Panc1 (cell line): ENCODE results near the gene CHID1. TPM values are rescaled to one million over a fixed set of nuclear protein-coding genes. Genes with fewer than 3 reads are reported as not detected.

Experiments used
- ATAC-seq: fragments of 200-7000 bp; cut with Tn5 transposase; 2 replicates; pipeline ENCODE4 v1.9.1; 2020; ENCODE audit warnings: mild to moderate bottlenecking, moderate library complexity
- BruUV-seq: library from RNA; stranded (reverse); fragments of 400-500 nt; replicated peaks from 2 replicates; lab custom pipeline; 2021; lab: Mats Ljungman, UMichigan
- CTCF ChIA-PET: fragments of 300-600 bp; sonication (Branson Sonifier 250); formaldehyde crosslinking; loops from one replicate; lab custom pipeline; 2022; ENCODE audit warnings: antibody characterized with exemption; lab: Charles Lee
- POLR2A ChIA-PET: fragments of 300-600 bp; sonication (Branson Sonifier 250); formaldehyde crosslinking; loops from one replicate; lab custom pipeline; 2022; ENCODE audit warnings: antibody characterized with exemption; lab: Charles Lee
- DNase-seq: peaks from one replicate; pipeline ENCODE4 v3.0.0-alpha.2; 2010; ENCODE audit warnings: low read depth, low spot score
- H3K27ac ChIP-seq: 2 replicates; pipeline ENCODE4 v1.5.1; 2011; ENCODE audit warnings: mild to moderate bottlenecking, low read length, inconsistent platforms
- H3K27me3 ChIP-seq: fragments of 200-500 bp; sonication (Bioruptor generic); 2 replicates; pipeline ENCODE4 v1.6.0; 2014; ENCODE audit warnings: low read length, inconsistent platforms; ENCODE audit not compliant: control insufficient read depth, insufficient read depth
- H3K36me3 ChIP-seq: fragments of 200-500 bp; sonication (Bioruptor generic); 2 replicates; pipeline ENCODE4 v1.5.1; 2014; ENCODE audit warnings: inconsistent platforms, mild to moderate bottlenecking, low read length, moderate library complexity; ENCODE audit not compliant: control insufficient read depth, insufficient read depth
- H3K4me1 ChIP-seq: 2 replicates; pipeline ENCODE4 v1.5.1; 2011; ENCODE audit warnings: inconsistent platforms, mild to moderate bottlenecking, low read length, moderate library complexity; ENCODE audit not compliant: control insufficient read depth, insufficient read depth
- H3K4me3 ChIP-seq, 2 experiments: 2 replicates each; pipeline ENCODE4 v1.5.1; 2011 to 2012; ENCODE audit warnings: low read depth in 2 of 2, low read length in 2 of 2, mild to moderate bottlenecking in 2 of 2, inconsistent platforms in 1 of 2, moderate library complexity in 1 of 2
- H3K9me3 ChIP-seq: fragments of 200-500 bp; sonication (Bioruptor generic); 2 replicates; pipeline ENCODE4 v1.5.1; 2014; ENCODE audit warnings: low read depth, mild to moderate bottlenecking, inconsistent platforms, low read length, moderate library complexity; ENCODE audit not compliant: control insufficient read depth, insufficient read depth
- CTCF ChIP-seq: fragments of 450-650 bp; IDR thresholded peaks from 2 replicates; pipeline ENCODE4 v1.5.1; 2017; ENCODE audit warnings: mild to moderate bottlenecking
- POLR2AphosphoS5 ChIP-seq: IDR thresholded peaks from 2 replicates; pipeline ENCODE4 v1.6.1; 2012; ENCODE audit warnings: mild to moderate bottlenecking, low read depth, low read length, moderate library complexity
- SIN3A ChIP-seq: IDR thresholded peaks from 2 replicates; pipeline ENCODE4 v1.6.1; 2012; ENCODE audit warnings: low read depth, mild to moderate bottlenecking, low read length, moderate library complexity, borderline replicate concordance; ENCODE audit not compliant: insufficient read depth
- TCF7L2 ChIP-seq: IDR thresholded peaks from 2 replicates; pipeline ENCODE4 v1.6.1; 2011; ENCODE audit warnings: mild to moderate bottlenecking, low read depth, low read length, inconsistent platforms
- in situ Hi-C: cut with HindIII; loops from 2 replicates; pipeline ENCODE4 v1.10.0; 2016; ENCODE audit warnings: low sequenced_read_pairs, low pct_unique_long_range_greater_than_20kb
- intact Hi-C: fragments of 100-400 bp; cut with micrococcal nuclease; formaldehyde crosslinking; loops from one replicate; pipeline ENCODE4 v1.10.0; 2022; ENCODE audit not compliant: unreplicated experiment
- total RNA-seq: library from RNA; stranded (reverse); gene quantifications from one replicate; pipeline ENCODE4 v1.2.1, GENCODE V29; 2021; ENCODE audit not compliant: unreplicated experiment
- TF ChIP-seq, protein P1 (sequence below), 2 experiments: IDR thresholded peaks; 2 replicates each; pipeline ENCODE4 v1.6.1; 2011 to 2012; ENCODE audit warnings: low read depth in 2 of 2, control low read depth in 1 of 2, low read length in 1 of 2, mild to moderate bottlenecking in 1 of 2, moderate library complexity in 1 of 2; ENCODE audit not compliant: insufficient read depth in 1 of 2

Gene CHID1
- total RNA-seq, 1 experiment from 2014 or later, result 224 TPM

GRCh38 chr11:854601-855329 is 55.8 kb downstream of the CHID1 start:
- ChIA-PET CTCF (no interaction called here), POLR2A (no interaction called here)
- H3K4me1 ChIP-seq, result peaks cover 42% of the 10 kb centered on the region
- no TSS peak for BruUV-seq
- TF ChIP-seq, protein P1, sequence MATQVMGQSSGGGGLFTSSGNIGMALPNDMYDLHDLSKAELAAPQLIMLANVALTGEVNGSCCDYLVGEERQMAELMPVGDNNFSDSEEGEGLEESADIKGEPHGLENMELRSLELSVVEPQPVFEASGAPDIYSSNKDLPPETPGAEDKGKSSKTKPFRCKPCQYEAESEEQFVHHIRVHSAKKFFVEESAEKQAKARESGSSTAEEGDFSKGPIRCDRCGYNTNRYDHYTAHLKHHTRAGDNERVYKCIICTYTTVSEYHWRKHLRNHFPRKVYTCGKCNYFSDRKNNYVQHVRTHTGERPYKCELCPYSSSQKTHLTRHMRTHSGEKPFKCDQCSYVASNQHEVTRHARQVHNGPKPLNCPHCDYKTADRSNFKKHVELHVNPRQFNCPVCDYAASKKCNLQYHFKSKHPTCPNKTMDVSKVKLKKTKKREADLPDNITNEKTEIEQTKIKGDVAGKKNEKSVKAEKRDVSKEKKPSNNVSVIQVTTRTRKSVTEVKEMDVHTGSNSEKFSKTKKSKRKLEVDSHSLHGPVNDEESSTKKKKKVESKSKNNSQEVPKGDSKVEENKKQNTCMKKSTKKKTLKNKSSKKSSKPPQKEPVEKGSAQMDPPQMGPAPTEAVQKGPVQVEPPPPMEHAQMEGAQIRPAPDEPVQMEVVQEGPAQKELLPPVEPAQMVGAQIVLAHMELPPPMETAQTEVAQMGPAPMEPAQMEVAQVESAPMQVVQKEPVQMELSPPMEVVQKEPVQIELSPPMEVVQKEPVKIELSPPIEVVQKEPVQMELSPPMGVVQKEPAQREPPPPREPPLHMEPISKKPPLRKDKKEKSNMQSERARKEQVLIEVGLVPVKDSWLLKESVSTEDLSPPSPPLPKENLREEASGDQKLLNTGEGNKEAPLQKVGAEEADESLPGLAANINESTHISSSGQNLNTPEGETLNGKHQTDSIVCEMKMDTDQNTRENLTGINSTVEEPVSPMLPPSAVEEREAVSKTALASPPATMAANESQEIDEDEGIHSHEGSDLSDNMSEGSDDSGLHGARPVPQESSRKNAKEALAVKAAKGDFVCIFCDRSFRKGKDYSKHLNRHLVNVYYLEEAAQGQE (IDR thresholded peaks at IDR 0.05; ENCODE audit: insufficient read depth in 1 of 2, low read depth in 2 of 2, low read length in 1 of 2), result no peak
- TF ChIP-seq SIN3A (no peak), POLR2AphosphoS5 (no peak), TCF7L2 (no peak), CTCF (no peak)
- peaks cover 3% of the 10 kb centered on the region; the same call in 1 of the 2 replicates for H3K36me3 ChIP-seq
- DNase-seq (no peak), ATAC-seq (no peak)
- H3K4me3 ChIP-seq, result no peak overlapping the region
- no peaks in the 10 kb centered on the region for H3K9me3 ChIP-seq
- no peak overlapping the region for H3K27ac ChIP-seq
- H3K27me3 ChIP-seq, result no peaks in the 10 kb centered on the region
- intact Hi-C loops (no loop called here), in situ Hi-C loops (no loop called here)

DNA sequence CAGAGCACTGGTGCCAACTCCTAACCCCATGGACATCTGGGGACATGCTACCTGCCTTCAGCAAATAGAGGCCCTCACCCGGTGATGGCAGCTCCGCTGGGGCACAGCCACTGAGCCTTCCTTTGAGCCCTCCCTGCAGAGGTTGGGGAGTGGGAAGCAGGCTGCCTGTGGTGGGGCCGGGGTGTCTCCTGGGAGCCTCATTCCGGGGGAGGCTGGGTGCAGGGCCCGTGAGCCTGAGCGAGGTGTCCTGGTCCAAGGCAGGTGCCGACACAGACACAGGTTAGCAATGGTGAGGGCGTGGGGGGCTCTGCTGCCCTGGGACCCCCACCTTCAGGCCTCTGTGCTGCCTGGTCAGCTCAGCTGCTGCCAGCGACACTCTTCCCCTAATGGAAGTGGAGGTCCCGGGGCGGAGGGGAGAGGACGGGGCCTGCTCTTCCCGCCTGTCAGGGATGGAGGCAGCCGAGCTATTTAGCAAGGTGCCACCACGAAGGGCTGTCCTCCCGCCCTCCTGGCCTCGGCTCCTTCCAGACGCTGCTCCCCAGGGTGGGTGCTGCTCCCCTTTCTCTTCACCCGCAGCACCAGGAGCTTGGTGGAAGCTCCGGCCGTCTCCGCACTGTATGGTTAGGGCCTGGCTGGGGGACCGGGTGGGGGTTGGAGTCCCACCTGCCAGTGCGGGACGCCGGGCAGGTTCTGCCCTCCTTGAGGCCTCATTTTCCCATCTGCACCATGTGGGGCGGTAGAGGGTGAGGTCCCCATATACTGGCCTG is 56.7 kb downstream of the CHID1 start:
- Histone ChIP-seq H3K4me3 (no peak overlapping the region), H3K9me3 (no peaks in the 10 kb centered on the region), H3K27ac (no peak overlapping the region), H3K27me3 (no peaks in the 10 kb centered on the region), H3K36me3 (peaks cover 3% of the 10 kb centered on the region; the same call in 1 of the 2 replicates), H3K4me1 (peaks cover 37% of the 10 kb centered on the region)
- intact Hi-C loops (no loop called here), in situ Hi-C loops (no loop called here)
- no peak for ATAC-seq
- BruUV-seq, result no TSS peak
- POLR2A ChIA-PET, result no interaction called here
- CTCF ChIA-PET, result no interaction called here
- no peak for DNase-seq
- no peak for TF ChIP-seq POLR2AphosphoS5
